HG03095 (cell line): Measurements from ENCODE around the gene HOXA13.

ENCODE experiments used
- ATAC-seq: cut with Tn5 transposase; IDR thresholded peaks from one replicate; pipeline ENCODE4 v1.9.1; 2021; ENCODE audit warnings: moderate library complexity; ENCODE audit not compliant: unreplicated experiment

Gene HOXA13

GRCh38 chr7:27193335-27194001 is 6.4 kb downstream of the HOXA13 start:
- ATAC-seq = no peak

- ATAC-seq = no peak
Measured at GRCh38 chr7:27192546-27193334, 7.2 kb downstream of the HOXA13 start.

GRCh38 chr7:27191833-27192545 is 7.9 kb downstream of the HOXA13 start:
- no peak for ATAC-seq

- ATAC-seq = no peak
Measured at GRCh38 chr7:27191161-27191731, 8.6 kb downstream of the HOXA13 start.

GRCh38 chr7:27189997-27190748 is 9.7 kb downstream of the HOXA13 start:
- no peak for ATAC-seq

GRCh38 chr7:27189295-27189996 is 10.4 kb downstream of the HOXA13 start:
- no peak for ATAC-seq

GRCh38 chr7:27188386-27189294 is 11.3 kb downstream of the HOXA13 start:
- ATAC-seq = no peak

GRCh38 chr7:27187475-27188385 is 12.2 kb downstream of the HOXA13 start:
- no peak for ATAC-seq

- no peak for ATAC-seq
Measured at GRCh38 chr7:27186668-27187474, 13.0 kb downstream of the HOXA13 start.

- no peak for ATAC-seq
Measured at GRCh38 chr7:27185854-27186667, 13.8 kb downstream of the HOXA13 start.

- ATAC-seq = no peak
Measured at GRCh38 chr7:27185013-27185853, 14.7 kb downstream of the HOXA13 start, which contains the start of gene HOXA11. Gene HOXA11, minus strand, starts transcription at chr7:27185232. Its CDS starts 88 bp downstream, at chr7:27185144.

GRCh38 chr7:27184337-27185012 is 15.4 kb downstream of the HOXA13 start:
- no peak for ATAC-seq

GRCh38 chr7:27183682-27184336 is 16.1 kb downstream of the HOXA13 start:
- ATAC-seq = no peak
